K562 (cell line): ENCODE results near the gene RTP5. TPM values are rescaled to one million over a fixed set of nuclear protein-coding genes. Genes with fewer than 3 reads are reported as not detected.

Source experiments
- CHD1 ChIP-seq: fragments of 200-600 bp; sonication (generic); IDR thresholded peaks from one replicate; pipeline ENCODE4 v1.6.1; 2012; ENCODE audit warnings: mild to moderate bottlenecking, moderate library complexity, low read length, inconsistent platforms
- HDAC2 ChIP-seq: fragments of 450-650 bp; IDR thresholded peaks from 2 replicates; pipeline ENCODE4 v1.6.1; 2016; ENCODE audit warnings: mild to moderate bottlenecking
- HMGN3 ChIP-seq: IDR thresholded peaks from 2 replicates; pipeline ENCODE4 v1.6.1; 2011; ENCODE audit warnings: borderline replicate concordance, low read depth, mild to moderate bottlenecking, mixed read lengths, low read length; ENCODE audit not compliant: insufficient read length; ENCODE audit errors: extremely low read depth
- KDM1A ChIP-seq, 2 experiments: fragments of 450-650 bp; IDR thresholded peaks; 2 replicates each; pipeline ENCODE4 v1.6.1; 2016; ENCODE audit warnings: mild to moderate bottlenecking in 2 of 2
- NCOA2 ChIP-seq, 2 experiments: fragments of 450-650 bp; IDR thresholded peaks; 2 replicates each; pipeline ENCODE4 v1.6.1; 2018; ENCODE audit warnings: mild to moderate bottlenecking in 2 of 2, moderate library complexity in 1 of 2; ENCODE audit not compliant: partially characterized antibody in 2 of 2
- NFE2 ChIP-seq: IDR thresholded peaks from 2 replicates; pipeline ENCODE4 v1.6.1; 2014; ENCODE audit warnings: antibody characterized with exemption, low read depth
- POLR2G ChIP-seq: fragments of 200-400 bp; formaldehyde crosslinking; IDR thresholded peaks from 2 replicates; pipeline ENCODE4 v1.6.1; 2017; ENCODE audit warnings: low read depth, mild to moderate bottlenecking, antibody characterized with exemption, low read length, moderate library complexity
- SIN3A ChIP-seq, 2 experiments: fragments of 150-350 bp in 1 of 2; IDR thresholded peaks; 2 replicates each; pipeline ENCODE4 v1.6.1; 2011 to 2016; ENCODE audit warnings: borderline replicate concordance in 2 of 2, low read depth in 2 of 2, low read length in 2 of 2, mild to moderate bottlenecking in 2 of 2, moderate library complexity in 2 of 2; ENCODE audit not compliant: control insufficient read depth in 1 of 2
- SMARCA4 ChIP-seq: fragments of 450-650 bp; IDR thresholded peaks from 2 replicates; pipeline ENCODE4 v1.6.1; 2016
- SMC3 ChIP-seq: conservative IDR thresholded peaks from 2 replicates; pipeline ENCODE4 v1.6.1; 2011; ENCODE audit warnings: low read depth, low read length, improper control_type of control experiment; ENCODE audit not compliant: insufficient read depth
- TSC22D4 ChIP-seq: fragments of 450-650 bp; IDR thresholded peaks from 2 replicates; pipeline ENCODE4 v1.6.1; 2016; ENCODE audit warnings: missing genetic modification characterization, missing biosample characterization, control low read depth
- ZBTB17 ChIP-seq: fragments of 450-650 bp; formaldehyde crosslinking; IDR thresholded peaks from 2 replicates; pipeline ENCODE4 v1.4.0; 2020; ENCODE audit warnings: mild to moderate bottlenecking
- ZC3H11A ChIP-seq: IDR thresholded peaks from 2 replicates; pipeline ENCODE4 v1.6.1; 2012; ENCODE audit warnings: low read depth, low read length, improper control_type of control experiment
- polyA plus RNA-seq, 8 experiments: library from polyadenylated mRNA; depleted of rRNA in 4 of 8; stranded (reverse) in 5 of 8; unstranded in 3 of 8; fragments of >200 nt; fragmentation: Nextera tagmentation in 2 of 8; fragmentation: Illumina TruSeq in 1 of 8; extraction: Ambion mirVana in 2 of 8; extraction: Trizol in 1 of 8; gene quantifications; 2 replicates each; pipeline versions ENCODE4 v1.2.1 to v1.2.3, GENCODE V29; 2011 to 2014; ENCODE audit warnings: inconsistent platforms in 1 of 8, missing spikeins in 1 of 8
- total RNA-seq, 7 experiments: library from RNA; depleted of rRNA in 6 of 7; stranded (reverse); fragments of >200 nt in 6 of 7; fragmentation: Illumina TruSeq in 2 of 7; extraction: Trizol in 2 of 7; gene quantifications; 2 replicates each; pipeline versions ENCODE4 v1.2.1 to v1.2.3, GENCODE V29; 2011 to 2021; ENCODE audit warnings: low replicate concordance in 1 of 7
- TF ChIP-seq, protein P1 (sequence below): fragments of 250-450 bp; sonication (Bioruptor Pico); IDR thresholded peaks from 2 replicates; pipeline ENCODE4 v1.5.0; 2020; ENCODE audit warnings: mild to moderate bottlenecking, borderline replicate concordance
- TF ChIP-seq, protein P2 (sequence below): sonication (generic); formaldehyde crosslinking; IDR thresholded peaks from 2 replicates; pipeline ENCODE4 v1.9.0; 2022; ENCODE audit warnings: mild to moderate bottlenecking, missing genetic modification reagents
- TF ChIP-seq, protein P3 (sequence below): fragments of 200-400 bp; formaldehyde crosslinking; IDR thresholded peaks from 2 replicates; pipeline ENCODE4 v1.6.1; 2017; ENCODE audit warnings: mild to moderate bottlenecking, low read depth, low read length, moderate library complexity
- TF ChIP-seq, protein P4 (sequence below), 2 experiments: fragments of 450-650 bp in 1 of 2; sonication (generic) in 1 of 2; formaldehyde crosslinking in 1 of 2; IDR thresholded peaks in 1 of 2; conservative IDR thresholded peaks in 1 of 2; 2 replicates each; pipeline versions ENCODE4 v1.6.1 to v1.8.1; 2016 to 2023; ENCODE audit warnings: mild to moderate bottlenecking in 2 of 2, moderate library complexity in 2 of 2, inconsistent platforms in 1 of 2, missing genetic modification reagents in 1 of 2
- TF ChIP-seq, protein P5 (sequence below): fragments of 450-650 bp; IDR thresholded peaks from 2 replicates; pipeline ENCODE4 v1.6.1; 2016; ENCODE audit warnings: low read depth, mild to moderate bottlenecking, moderate library complexity
- TF ChIP-seq, protein P6 (sequence below): fragments of 250-450 bp; sonication (Bioruptor Pico); IDR thresholded peaks from 2 replicates; pipeline ENCODE4 v1.5.0; 2021

The RTP5 gene
- total and polyA plus RNA-seq, 9 of the 15 experiments (the other 6 are each of a cell fraction or from before 2014, with no cell fraction given) = not detected

DNA sequence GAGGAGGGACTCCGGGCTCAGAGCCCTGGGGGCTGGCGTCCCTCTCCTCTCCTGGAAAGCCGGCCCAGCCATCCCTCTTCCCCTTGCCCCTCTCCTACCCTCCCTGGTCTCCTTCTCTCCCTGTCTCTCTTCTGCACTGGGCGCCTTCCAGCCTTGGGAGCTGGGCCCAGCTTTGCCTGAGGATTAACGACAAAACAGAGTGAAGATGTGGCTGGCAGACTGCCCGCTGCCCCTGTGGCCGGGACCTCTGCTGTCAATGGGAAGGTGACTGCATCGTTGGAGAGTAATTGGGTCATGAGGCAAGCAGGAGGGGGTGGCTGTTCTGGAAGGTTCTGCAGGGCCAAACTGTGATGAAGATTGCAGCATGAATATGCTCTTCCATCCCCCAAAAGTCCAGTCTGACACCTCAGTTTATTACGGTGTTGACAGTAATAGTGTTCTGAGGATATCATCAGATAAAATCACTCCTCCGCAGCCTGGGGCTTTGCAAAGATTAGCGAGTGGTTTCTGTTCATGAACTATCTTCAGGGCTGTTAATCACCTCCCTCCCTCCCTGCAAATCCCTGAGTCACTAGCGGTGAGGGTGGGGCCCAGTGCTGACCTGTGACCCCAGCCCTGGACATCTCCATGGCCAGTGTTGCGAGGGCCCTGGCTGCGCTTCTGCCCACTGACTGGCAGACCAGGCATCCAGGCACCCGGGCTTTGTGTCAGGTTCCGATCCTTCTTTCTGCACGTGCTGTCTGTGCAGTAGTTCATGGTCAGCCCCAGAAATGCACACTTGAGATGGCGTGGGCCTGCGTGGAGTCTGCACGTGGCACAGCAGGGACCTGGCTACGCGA lies 23.0 kb downstream of the RTP5 start (continued):
- TF ChIP-seq, protein P1, sequence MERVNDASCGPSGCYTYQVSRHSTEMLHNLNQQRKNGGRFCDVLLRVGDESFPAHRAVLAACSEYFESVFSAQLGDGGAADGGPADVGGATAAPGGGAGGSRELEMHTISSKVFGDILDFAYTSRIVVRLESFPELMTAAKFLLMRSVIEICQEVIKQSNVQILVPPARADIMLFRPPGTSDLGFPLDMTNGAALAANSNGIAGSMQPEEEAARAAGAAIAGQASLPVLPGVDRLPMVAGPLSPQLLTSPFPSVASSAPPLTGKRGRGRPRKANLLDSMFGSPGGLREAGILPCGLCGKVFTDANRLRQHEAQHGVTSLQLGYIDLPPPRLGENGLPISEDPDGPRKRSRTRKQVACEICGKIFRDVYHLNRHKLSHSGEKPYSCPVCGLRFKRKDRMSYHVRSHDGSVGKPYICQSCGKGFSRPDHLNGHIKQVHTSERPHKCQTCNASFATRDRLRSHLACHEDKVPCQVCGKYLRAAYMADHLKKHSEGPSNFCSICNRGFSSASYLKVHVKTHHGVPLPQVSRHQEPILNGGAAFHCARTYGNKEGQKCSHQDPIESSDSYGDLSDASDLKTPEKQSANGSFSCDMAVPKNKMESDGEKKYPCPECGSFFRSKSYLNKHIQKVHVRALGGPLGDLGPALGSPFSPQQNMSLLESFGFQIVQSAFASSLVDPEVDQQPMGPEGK (CRISPR knock-in tag) = no peak
- TF ChIP-seq SIN3A (IDR thresholded peaks at IDR 0.05; ENCODE audit: borderline replicate concordance in 2 of 2, control insufficient read depth in 1 of 2, low read depth in 2 of 2, low read length in 2 of 2) = no peak
- TF ChIP-seq, protein P2, sequence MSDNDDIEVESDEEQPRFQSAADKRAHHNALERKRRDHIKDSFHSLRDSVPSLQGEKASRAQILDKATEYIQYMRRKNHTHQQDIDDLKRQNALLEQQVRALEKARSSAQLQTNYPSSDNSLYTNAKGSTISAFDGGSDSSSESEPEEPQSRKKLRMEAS (CRISPR knock-in tag) = peak; percentile 74
- peak in 1 of 2 experiments; percentile 59 for TF ChIP-seq NCOA2 (IDR thresholded peaks at IDR 0.05; ENCODE audit: partially characterized antibody in 2 of 2)
- TF ChIP-seq, protein P3, sequence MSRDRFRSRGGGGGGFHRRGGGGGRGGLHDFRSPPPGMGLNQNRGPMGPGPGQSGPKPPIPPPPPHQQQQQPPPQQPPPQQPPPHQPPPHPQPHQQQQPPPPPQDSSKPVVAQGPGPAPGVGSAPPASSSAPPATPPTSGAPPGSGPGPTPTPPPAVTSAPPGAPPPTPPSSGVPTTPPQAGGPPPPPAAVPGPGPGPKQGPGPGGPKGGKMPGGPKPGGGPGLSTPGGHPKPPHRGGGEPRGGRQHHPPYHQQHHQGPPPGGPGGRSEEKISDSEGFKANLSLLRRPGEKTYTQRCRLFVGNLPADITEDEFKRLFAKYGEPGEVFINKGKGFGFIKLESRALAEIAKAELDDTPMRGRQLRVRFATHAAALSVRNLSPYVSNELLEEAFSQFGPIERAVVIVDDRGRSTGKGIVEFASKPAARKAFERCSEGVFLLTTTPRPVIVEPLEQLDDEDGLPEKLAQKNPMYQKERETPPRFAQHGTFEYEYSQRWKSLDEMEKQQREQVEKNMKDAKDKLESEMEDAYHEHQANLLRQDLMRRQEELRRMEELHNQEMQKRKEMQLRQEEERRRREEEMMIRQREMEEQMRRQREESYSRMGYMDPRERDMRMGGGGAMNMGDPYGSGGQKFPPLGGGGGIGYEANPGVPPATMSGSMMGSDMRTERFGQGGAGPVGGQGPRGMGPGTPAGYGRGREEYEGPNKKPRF = no peak
- TF ChIP-seq, protein P4, sequence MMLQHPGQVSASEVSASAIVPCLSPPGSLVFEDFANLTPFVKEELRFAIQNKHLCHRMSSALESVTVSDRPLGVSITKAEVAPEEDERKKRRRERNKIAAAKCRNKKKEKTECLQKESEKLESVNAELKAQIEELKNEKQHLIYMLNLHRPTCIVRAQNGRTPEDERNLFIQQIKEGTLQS (IDR thresholded peaks at IDR 0.05) = peak; percentile 69; the same call in 1 of the 2 replicates
- TF ChIP-seq, protein P4 (CRISPR knock-in tag; conservative IDR thresholded peaks at IDR 0.05) = no peak
- no peak for TF ChIP-seq SMC3
- TF ChIP-seq POLR2G = no peak
- TF ChIP-seq ZC3H11A = no peak
- TF ChIP-seq NFE2 = peak; percentile 98
- TF ChIP-seq, protein P5, sequence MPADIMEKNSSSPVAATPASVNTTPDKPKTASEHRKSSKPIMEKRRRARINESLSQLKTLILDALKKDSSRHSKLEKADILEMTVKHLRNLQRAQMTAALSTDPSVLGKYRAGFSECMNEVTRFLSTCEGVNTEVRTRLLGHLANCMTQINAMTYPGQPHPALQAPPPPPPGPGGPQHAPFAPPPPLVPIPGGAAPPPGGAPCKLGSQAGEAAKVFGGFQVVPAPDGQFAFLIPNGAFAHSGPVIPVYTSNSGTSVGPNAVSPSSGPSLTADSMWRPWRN = peak; percentile 93
- TF ChIP-seq, protein P6, sequence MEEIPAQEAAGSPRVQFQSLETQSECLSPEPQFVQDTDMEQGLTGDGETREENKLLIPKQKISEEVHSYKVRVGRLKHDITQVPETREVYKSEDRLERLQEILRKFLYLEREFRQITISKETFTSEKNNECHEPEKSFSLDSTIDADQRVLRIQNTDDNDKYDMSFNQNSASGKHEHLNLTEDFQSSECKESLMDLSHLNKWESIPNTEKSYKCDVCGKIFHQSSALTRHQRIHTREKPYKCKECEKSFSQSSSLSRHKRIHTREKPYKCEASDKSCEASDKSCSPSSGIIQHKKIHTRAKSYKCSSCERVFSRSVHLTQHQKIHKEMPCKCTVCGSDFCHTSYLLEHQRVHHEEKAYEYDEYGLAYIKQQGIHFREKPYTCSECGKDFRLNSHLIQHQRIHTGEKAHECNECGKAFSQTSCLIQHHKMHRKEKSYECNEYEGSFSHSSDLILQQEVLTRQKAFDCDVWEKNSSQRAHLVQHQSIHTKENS = no peak
- peak; percentile 93 for TF ChIP-seq KDM1A (IDR thresholded peaks at IDR 0.05)
- no peak for TF ChIP-seq CHD1
- peak; percentile 66; the same call in 1 of the 2 replicates for TF ChIP-seq HDAC2
- no peak for TF ChIP-seq ZBTB17 (CRISPR knock-in tag)
- TF ChIP-seq TSC22D4 (tag) = no peak
- peak; percentile 24 for TF ChIP-seq HMGN3
- TF ChIP-seq SMARCA4 = peak; percentile 87
